Umbilical cord (tissue), 2 donors: ENCODE measurements around the gene SLK. TPM values are rescaled to one million over a fixed set of nuclear protein-coding genes. Genes with fewer than 3 reads are reported as not detected.

Experiments
- DNase-seq: peaks from one replicate; pipeline ENCODE4 v3.0.0-alpha.2; 2015; ENCODE audit warnings: low spot score
- total RNA-seq: library from RNA; depleted of rRNA; stranded (reverse); fragments of >200 nt; gene quantifications from one replicate; pipeline ENCODE4 v1.2.3, GENCODE V29; 2014; ENCODE audit warnings: low replicate concordance; ENCODE audit not compliant: insufficient read depth

The SLK gene
- total RNA-seq, 1 donor from 2014 or later: 128 TPM

GRCh38 chr10:104049504-104050250 is 82.7 kb downstream of the SLK start:
- peak; percentile 52 for DNase-seq

GRCh38 chr10:104052431-104052830 is 85.5 kb downstream of the SLK start:
- DNase-seq: peak; percentile 35

- DNase-seq: no peak
Measured at GRCh38 chr10:104053201-104053600, 86.3 kb downstream of the SLK start.

- no peak for DNase-seq
Measured at GRCh38 chr10:104054430-104054829, 87.5 kb downstream of the SLK start.

DNA sequence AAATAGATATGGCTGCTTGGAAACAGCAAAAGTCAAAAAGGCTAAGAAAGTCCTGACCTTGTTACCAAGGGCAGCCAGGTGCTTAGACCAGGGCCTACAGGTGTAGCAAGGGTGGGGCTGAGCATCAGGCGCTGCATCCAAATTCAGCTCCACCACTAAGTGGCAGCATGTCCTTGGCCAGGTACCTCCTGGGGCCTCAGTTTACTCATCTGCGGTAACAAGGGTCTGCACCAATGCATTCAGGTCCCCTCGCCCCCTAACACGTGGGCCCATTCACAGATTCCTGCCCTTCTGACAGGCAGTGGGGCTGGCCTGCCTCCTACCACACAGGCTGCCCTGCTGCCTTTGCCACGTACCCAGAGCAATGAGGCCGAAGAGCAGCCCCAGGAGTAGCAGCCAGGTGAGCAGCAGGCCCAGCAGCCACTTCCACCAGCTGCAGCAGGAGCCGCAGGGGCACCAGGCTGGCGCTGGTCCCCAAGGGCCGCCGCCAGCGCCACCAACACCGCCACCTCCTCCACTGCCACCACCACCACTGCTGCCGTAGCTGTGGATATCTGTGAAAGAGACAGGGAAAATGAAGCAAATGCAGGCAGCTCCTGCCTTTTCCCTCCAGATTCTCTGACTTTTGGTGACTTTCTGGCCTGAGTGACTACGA is 89.8 kb downstream of the SLK start:
- no peak for DNase-seq

- DNase-seq: no peak
Measured at GRCh38 chr10:104057717-104058116, 90.8 kb downstream of the SLK start.

- no peak for DNase-seq
Measured at GRCh38 chr10:104059364-104059763, 92.4 kb downstream of the SLK start.

DNA sequence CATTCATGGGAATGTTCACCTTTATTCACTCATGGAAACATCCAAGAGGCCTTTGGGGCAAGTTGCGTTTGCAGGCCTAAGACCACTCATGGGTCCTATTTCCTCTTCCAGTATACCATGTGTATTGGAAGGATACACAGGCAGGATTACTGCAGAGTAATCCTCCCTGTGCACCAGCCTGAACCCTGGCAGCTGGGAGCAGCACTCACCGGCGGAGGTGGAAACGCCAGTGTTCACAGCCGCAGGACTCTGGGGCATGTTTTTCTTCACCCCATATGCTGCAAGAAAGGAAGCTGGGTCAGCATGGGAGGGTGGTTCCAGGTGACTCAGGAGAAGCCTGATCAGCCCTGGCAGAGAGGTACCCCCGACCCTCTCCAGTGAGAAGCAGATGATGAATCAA is 94.3 kb downstream of the SLK start:
- no peak for DNase-seq

DNA sequence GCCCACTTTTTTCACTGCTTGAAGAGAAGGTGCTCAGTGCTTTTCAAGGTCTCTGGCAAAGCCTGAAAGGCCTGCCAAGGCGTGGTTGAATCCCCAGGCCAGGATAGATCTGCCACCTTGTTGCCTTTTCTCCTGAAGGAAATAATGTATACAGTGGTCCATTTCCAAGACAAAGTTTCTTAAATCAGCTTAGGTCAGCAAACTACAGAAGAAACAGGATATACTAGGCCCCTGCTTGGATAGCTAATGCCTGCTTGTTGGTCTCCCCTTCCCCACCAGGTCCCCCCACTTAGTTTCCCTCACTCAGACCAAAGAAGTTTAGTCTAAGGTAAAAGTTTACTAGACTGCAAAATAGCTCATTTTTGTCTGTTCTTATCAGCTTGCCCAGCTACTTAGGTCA is 98.8 kb downstream of the SLK start:
- no peak for DNase-seq

DNA sequence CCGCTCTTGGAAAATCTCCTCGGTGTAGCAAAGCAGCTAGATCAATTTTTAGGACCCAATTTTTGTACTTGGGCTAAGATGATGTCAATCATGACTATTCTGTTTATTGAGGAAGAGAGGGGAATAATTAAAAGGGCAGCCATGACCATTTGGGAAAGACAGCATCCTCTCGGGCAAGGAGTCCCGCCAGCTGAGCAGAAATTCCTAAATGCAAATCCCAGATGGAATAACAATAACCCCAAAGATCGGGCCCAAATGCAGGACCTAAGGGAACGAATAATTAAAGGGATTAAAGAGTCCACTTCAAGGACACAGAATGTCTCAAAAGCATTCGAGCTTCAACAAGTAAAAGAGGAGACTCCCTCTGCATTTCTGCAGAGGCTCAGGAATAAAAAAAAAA is 100.0 kb downstream of the SLK start:
- no peak for DNase-seq

DNA sequence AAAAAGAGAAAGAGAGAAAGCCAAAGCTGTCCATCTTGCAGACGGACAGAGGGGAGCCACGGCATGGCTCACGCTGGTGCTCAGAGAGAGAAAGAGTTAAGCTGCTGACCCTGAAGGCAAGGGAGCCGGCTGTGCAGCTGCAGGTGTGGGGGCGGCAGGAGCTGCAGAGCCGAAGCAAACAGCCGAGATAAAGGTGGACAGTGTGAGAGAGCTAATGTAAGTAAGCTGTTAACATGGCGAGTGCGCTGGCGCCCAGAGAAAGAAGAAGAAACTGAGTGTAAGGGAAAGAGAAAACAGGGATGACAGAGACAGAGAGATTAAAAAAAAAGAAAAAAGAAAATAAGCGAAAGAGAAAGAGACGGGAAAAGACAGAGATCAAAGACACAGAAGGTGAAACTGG is 100.6 kb downstream of the SLK start:
- DNase-seq: no peak

DNA sequence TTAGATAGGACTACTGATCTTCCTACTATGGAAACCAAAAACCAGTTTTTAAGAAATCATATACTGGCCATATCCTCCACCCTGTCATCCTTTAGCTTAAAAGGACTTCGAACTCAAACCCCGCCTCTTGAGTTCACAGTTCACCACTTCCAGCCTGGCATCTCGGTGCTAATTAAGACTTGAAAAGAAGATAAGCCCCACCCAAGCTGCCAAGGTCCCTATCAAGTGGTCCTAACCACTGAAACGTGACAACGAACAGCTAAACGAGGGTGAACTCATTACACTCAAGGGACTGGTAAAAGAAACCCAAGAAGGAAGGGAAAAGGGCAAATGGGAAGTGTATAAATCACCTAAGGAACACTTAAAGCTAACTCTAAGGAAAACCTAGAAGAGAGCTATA is 102.7 kb downstream of the SLK start:
- DNase-seq: no peak

GRCh38 chr10:104072786-104073185 is 105.8 kb downstream of the SLK start:
- no peak for DNase-seq

DNA sequence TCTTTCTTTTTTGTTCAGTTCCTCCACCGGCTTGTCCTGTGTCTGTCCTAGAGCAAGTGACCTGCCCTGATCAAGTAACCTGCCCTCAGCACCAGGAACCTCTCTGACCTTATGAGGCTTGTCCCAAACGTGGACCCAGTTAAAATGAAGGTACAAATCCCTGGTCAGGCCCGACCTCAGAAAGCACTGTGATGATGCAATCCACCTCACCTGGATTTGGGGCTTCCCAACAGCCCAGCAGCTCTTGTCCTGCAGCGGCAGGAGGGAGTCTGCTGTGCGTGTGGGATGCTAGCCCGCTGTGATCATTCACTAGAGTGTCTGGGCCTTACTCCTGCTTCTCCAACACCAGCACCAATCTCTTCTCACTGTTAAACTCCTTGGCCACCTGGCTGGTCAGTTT is 107.6 kb downstream of the SLK start:
- DNase-seq: no peak

DNA sequence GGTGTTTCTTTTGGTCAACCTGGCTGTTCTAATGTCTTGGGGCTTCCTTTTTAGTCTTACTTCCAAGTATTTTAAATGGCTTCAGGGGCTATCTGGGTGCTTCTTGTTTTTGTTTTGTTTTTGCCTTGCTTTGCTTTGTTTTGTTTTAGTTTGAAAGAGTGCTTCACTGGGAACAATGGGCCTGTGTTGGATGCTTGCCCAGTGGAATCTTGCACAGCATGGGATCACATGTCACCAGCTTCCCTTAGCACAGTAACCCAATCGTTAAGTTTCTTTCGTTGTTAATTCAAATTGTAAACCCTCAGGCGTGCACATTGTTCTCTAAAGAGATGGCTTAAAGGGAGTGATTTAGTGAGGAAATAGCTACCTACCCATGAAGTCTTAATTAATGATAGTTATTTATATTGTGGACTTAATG is 109.8 kb downstream of the SLK start:
- no peak for DNase-seq

DNA sequence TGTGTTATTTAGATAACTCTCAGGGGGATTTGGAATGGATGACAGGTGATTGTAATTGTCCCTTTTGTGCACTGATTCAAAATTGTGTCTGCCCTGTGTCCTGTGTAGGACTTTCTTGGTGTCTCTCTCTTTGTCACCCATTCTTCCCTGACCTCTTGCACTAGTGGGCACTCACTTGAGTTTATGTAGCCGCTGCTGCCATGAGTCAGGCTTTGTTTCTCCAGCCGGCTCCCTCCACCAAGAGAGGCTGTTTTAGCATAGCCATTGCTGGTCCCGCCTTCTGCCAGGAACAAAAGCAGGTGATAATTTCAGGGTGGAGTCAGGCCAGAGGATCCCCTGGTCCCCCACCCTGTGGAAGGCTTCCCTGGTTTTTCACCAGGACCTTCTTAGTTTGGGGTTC is 110.3 kb downstream of the SLK start:
- DNase-seq: no peak

DNA sequence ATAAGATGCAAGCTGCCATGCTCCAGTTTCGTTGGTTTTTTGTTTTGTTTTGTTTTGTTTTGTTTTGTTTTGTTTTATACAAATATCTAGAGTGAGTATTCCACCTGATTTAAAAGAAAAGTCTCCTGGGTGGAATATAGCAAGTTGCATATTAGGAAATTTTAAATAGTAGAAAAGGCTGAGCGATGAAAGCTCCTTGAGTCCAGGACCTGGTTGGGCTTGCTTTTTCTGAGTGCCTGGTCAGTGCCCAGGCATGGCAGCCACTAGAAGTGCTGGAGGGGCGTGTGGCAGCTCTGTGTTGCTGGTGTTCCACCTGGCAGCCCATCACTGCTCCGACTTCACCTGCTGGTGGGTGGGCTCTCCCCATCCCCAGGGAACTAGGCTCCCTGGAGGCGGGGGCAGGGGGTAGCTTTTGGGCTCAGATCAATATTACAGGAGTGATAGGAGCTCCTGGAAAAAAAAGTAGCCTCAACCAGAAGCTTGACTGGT is 110.8 kb downstream of the SLK start:
- no peak for DNase-seq

Other genes with a start within 250 kb of the SLK start
- gene SH3PXD2A, start 111.6 kb upstream of the SLK start, total RNA-seq: 38.3 TPM
- 28.6 TPM for gene STN1, start 49.0 kb upstream of the SLK start, total RNA-seq
- gene COL17A1, start 118.7 kb downstream of the SLK start, total RNA-seq: 175 TPM
- gene SFR1, start 155.0 kb downstream of the SLK start, total RNA-seq: 22.9 TPM